Heart left ventricle (tissue), 13 donors: Measurements from ENCODE around the gene HPSE2.

ENCODE experiments used
- POLR2A ChIP-seq, 2 donors: fragments of 450-650 bp; IDR thresholded peaks; one replicate each; pipeline ENCODE4 v1.6.1; 2017; ENCODE audit warnings: antibody characterized with exemption in 2 of 2, mild to moderate bottlenecking in 2 of 2, moderate library complexity in 2 of 2
- TF ChIP-seq, protein P1 (sequence below), 12 donors: fragments of 200-600 bp; sonication (generic) in 4 of 12; IDR thresholded peaks; one replicate each; pipeline versions ENCODE4 v1.5.0 to v1.8.0; 2018 to 2022; ENCODE audit warnings: antibody characterized with exemption in 12 of 12, mild to moderate bottlenecking in 5 of 12
- donor health status: ischemic (EF 13 %, LVEDD 7.1; RV severe dilation, severe dysfunction).
- donor health status: DM: no; HTN: yes; CAD: no.
- donor health status: DM: no; HTN: no; CAD: no.
- donor health status: ischemic (EF 25% LVEDD 6.9; RV normal size, moderate dysfunction).
- donor health status: ischemic (EF 25% LVEDD 5.7; RV mildly dilated, moderate dysfunction).
- donor health status: ischemic (EF 35%, LVEDD 5.7; RV mildly dilated, moderate dysfunction).
- donor health status: nonischemic (EF 11% LVEDD 7.7; RV severe dilation, severe dysfunction).
- donor health status: DM: yes; HTN: yes; CAD: no.
- donor health status: PGD.
- donor health status: ischemic (EF 29% LVEDD 5.4; RV normal size, mild dysfunction).
- donor health status: nonischemic (EF 23%, LVEDD 6.1; RV moderate dilation, normal function).

- no peak for TF ChIP-seq POLR2A (IDR thresholded peaks at IDR 0.05)
- TF ChIP-seq, protein P1, sequence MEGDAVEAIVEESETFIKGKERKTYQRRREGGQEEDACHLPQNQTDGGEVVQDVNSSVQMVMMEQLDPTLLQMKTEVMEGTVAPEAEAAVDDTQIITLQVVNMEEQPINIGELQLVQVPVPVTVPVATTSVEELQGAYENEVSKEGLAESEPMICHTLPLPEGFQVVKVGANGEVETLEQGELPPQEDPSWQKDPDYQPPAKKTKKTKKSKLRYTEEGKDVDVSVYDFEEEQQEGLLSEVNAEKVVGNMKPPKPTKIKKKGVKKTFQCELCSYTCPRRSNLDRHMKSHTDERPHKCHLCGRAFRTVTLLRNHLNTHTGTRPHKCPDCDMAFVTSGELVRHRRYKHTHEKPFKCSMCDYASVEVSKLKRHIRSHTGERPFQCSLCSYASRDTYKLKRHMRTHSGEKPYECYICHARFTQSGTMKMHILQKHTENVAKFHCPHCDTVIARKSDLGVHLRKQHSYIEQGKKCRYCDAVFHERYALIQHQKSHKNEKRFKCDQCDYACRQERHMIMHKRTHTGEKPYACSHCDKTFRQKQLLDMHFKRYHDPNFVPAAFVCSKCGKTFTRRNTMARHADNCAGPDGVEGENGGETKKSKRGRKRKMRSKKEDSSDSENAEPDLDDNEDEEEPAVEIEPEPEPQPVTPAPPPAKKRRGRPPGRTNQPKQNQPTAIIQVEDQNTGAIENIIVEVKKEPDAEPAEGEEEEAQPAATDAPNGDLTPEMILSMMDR (IDR thresholded peaks at IDR 0.05) = no peak
Measured at GRCh38 chr10:98519841-98520240, 715.8 kb downstream of the HPSE2 start.
